Ovary (tissue), 9 donors: ENCODE measurements around the gene ENOX1. TPM values are rescaled to one million over a fixed set of nuclear protein-coding genes. Genes with fewer than 3 reads are reported as not detected.

Experiments
- DNase-seq, 5 donors: peaks; one replicate each; pipeline ENCODE4 v3.0.0-alpha.2; 2019 to 2020
- H3K27ac ChIP-seq, 2 donors: fragments of 200-600 bp; one replicate each; pipeline versions ENCODE4 v1.5.1 to v1.8.0; 2019 to 2022
- H3K27me3 ChIP-seq: fragments of 200-600 bp; one replicate; pipeline ENCODE4 v1.8.0; 2022
- H3K36me3 ChIP-seq: fragments of 200-600 bp; sonication (generic); one replicate; pipeline ENCODE4 v1.5.1; 2019
- H3K4me1 ChIP-seq: one replicate; pipeline ENCODE4 v1.8.1; 2013; ENCODE audit warnings: mild to moderate bottlenecking, moderate library complexity; ENCODE audit not compliant: insufficient read depth
- H3K4me3 ChIP-seq: fragments of 200-600 bp; sonication (generic); one replicate; pipeline ENCODE4 v1.5.1; 2017
- H3K9me3 ChIP-seq, 2 donors: fragments of 200-600 bp in 1 of 2; sonication (generic) in 1 of 2; one replicate each; pipeline versions ENCODE4 v1.5.1 to v1.8.1; 2013 to 2019; ENCODE audit warnings: mild to moderate bottlenecking in 1 of 2, moderate library complexity in 1 of 2
- EP300 ChIP-seq: sonication (generic); formaldehyde crosslinking; IDR thresholded peaks from one replicate; pipeline ENCODE4 v1.6.1; 2017; ENCODE audit warnings: antibody characterized with exemption
- POLR2A ChIP-seq: fragments of 450-650 bp; IDR thresholded peaks from one replicate; pipeline ENCODE4 v1.6.1; 2017; ENCODE audit warnings: antibody characterized with exemption, mild to moderate bottlenecking, moderate library complexity
- WGBS, 3 donors: extraction: QIAGEN DNeasy Blood & Tissue Kit in 1 of 3; methylation state at CpG; one replicate each; pipeline versions ENCODE4 v1.1.5 to v1.1.7; 2013 to 2017; 5-methylcytosine and 5-hydroxymethylcytosine counted together
- intact Hi-C, 4 donors: fragments of 100-400 bp; cut with DNase I; formaldehyde crosslinking; loops; one replicate each; pipeline versions ENCODE4 v1.11.0 to v1.15.1; 2022 to 2023
- polyA plus RNA-seq, 2 donors: library from polyadenylated mRNA; stranded (reverse); fragments of 200-250 nt in 1 of 2; fragments of 350-450 nt in 1 of 2; fragmentation: Illumina TruSeq in 1 of 2; extraction: RNeasy Lipid Tissue Mini Kit (QIAGEN cat#74804) in 1 of 2; gene quantifications; one replicate each; pipeline ENCODE4 v1.2.3, GENCODE V29; 2013 to 2014
- total RNA-seq, 7 donors: library from RNA; depleted of rRNA in 2 of 7; stranded (reverse); fragments of >200 nt in 2 of 7; fragmentation: NEBNext Ultra II Directional in 3 of 7; extraction: Animal tissue kit (Norgen Biotek cat#: 25700) in 3 of 7; gene quantifications; one replicate each; pipeline versions ENCODE4 v1.1.0 to v1.2.4, GENCODE V29; 2016 to 2023
- TF ChIP-seq, protein P1 (sequence below), 3 donors: fragments of 450-650 bp in 2 of 3; fragments of 200-600 bp in 1 of 3; IDR thresholded peaks; one replicate each; pipeline versions ENCODE4 v1.5.1 to v1.8.0; 2016 to 2022; ENCODE audit warnings: antibody characterized with exemption in 3 of 3, mild to moderate bottlenecking in 1 of 3
- donor health status: DM: no; HTN: no; CAD: no; lungs with moderate emphysema.
- donor health status: DM: no; HTN: no; CAD: no.
- donor health status: Bipolar disorder and iron deficiency.
- donor health status: DM: yes; HTN: yes; CAD: no.
- donor health status: DM: no; HTN: no; CAD: no.
- donor health status: DM: yes; HTN: yes; CAD: no.

ENOX1 gene
- total and polyA plus RNA-seq, 9 donors, result 3.6 to 17.5 (median 7.8) TPM

- Histone ChIP-seq H3K4me1 (no peaks in the 10 kb centered on the region), H3K27me3 (no peaks in the 10 kb centered on the region), H3K27ac (no peak overlapping the region), H3K9me3 (no peaks in the 10 kb centered on the region), H3K36me3 (no peaks in the 10 kb centered on the region), H3K4me3 (no peak overlapping the region)
- WGBS, 3 donors, result 84 to 90% (median 86%) methylated on average over 2 of the region's 2 CpGs
- TF ChIP-seq EP300 (no peak), POLR2A (no peak)
- TF ChIP-seq, protein P1, sequence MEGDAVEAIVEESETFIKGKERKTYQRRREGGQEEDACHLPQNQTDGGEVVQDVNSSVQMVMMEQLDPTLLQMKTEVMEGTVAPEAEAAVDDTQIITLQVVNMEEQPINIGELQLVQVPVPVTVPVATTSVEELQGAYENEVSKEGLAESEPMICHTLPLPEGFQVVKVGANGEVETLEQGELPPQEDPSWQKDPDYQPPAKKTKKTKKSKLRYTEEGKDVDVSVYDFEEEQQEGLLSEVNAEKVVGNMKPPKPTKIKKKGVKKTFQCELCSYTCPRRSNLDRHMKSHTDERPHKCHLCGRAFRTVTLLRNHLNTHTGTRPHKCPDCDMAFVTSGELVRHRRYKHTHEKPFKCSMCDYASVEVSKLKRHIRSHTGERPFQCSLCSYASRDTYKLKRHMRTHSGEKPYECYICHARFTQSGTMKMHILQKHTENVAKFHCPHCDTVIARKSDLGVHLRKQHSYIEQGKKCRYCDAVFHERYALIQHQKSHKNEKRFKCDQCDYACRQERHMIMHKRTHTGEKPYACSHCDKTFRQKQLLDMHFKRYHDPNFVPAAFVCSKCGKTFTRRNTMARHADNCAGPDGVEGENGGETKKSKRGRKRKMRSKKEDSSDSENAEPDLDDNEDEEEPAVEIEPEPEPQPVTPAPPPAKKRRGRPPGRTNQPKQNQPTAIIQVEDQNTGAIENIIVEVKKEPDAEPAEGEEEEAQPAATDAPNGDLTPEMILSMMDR (IDR thresholded peaks at IDR 0.05), result no peak
- intact Hi-C loops, result no loop called here
- DNase-seq, result no peak
Observed at GRCh38 chr13:43537124-43537523, 249.6 kb downstream of the ENOX1 start.

- Histone ChIP-seq H3K36me3 (no peaks in the 10 kb centered on the region), H3K27me3 (no peaks in the 10 kb centered on the region), H3K9me3 (no peaks in the 10 kb centered on the region), H3K4me3 (no peak overlapping the region), H3K4me1 (no peaks in the 10 kb centered on the region), H3K27ac (no peak overlapping the region)
- intact Hi-C loops, result no loop called here
- DNase-seq, result no peak
- TF ChIP-seq POLR2A, result no peak
- TF ChIP-seq EP300, result no peak
- TF ChIP-seq, protein P1 (IDR thresholded peaks at IDR 0.05), result no peak
Observed at GRCh38 chr13:43529796-43530195, 257.0 kb downstream of the ENOX1 start.

DNA sequence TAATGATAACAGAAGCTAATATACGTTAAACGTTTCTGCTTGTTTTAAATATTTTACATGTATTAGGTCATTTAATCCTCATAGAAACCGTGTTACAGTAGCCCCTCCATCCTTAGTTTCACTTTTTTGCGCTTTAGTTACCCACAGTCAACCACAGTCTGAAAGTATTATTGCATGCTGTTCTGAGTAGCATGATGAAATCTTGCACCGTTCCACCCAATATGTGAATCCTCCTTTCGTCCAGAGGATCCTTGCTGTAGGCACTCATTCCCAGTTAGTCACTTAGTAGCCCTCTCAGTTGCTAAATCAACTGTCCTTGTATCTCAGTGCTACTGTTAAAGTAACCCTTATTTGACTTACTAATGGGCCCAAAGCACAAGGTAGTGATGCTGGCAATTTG is 257.8 kb downstream of the ENOX1 start:
- H3K27me3 ChIP-seq, result no peaks in the 10 kb centered on the region
- intact Hi-C loops, result no loop called here
- no peak for TF ChIP-seq POLR2A
- TF ChIP-seq, protein P1 (IDR thresholded peaks at IDR 0.05), result no peak
- H3K36me3 ChIP-seq, result no peaks in the 10 kb centered on the region
- H3K27ac ChIP-seq, result no peak overlapping the region
- 89 to 94% (median 94%) methylated on average over 6 of the region's 6 CpGs for WGBS, 3 donors
- H3K4me1 ChIP-seq, result no peaks in the 10 kb centered on the region
- no peak overlapping the region for H3K4me3 ChIP-seq
- no peak for DNase-seq
- no peaks in the 10 kb centered on the region for H3K9me3 ChIP-seq

GRCh38 chr13:43522788-43523187 is 264.0 kb downstream of the ENOX1 start:
- intact Hi-C loops, result no loop called here
- no peak for DNase-seq
- H3K27me3 ChIP-seq, result no peaks in the 10 kb centered on the region

More at GRCh38 chr13:43522788-43523187, 264.0 kb downstream of the ENOX1 start:
- Histone ChIP-seq H3K27ac (no peak overlapping the region), H3K4me3 (no peak overlapping the region), H3K9me3 (no peaks in the 10 kb centered on the region), H3K4me1 (peaks cover 2% of the 10 kb centered on the region), H3K36me3 (no peaks in the 10 kb centered on the region)
- TF ChIP-seq, protein P1 (IDR thresholded peaks at IDR 0.05), result no peak
- TF ChIP-seq EP300 (no peak), POLR2A (no peak)
